Epithelial cell of proximal tubule (primary cell): ENCODE measurements around the gene WNT3A. TPM values are rescaled to one million over a fixed set of nuclear protein-coding genes. Genes with fewer than 3 reads are reported as not detected.
"Not testable (repeated sequence)": the region's sequence is repeated elsewhere in the genome, so short reads cannot be mapped to it uniquely, and the experiment has no call there.

Experiments
- DNase-seq: peaks from one replicate; pipeline ENCODE4 v3.0.0-alpha.2; 2011; ENCODE audit warnings: low read depth
- H3K4me3 ChIP-seq: 2 replicates; pipeline ENCODE4 v1.5.1; 2011; ENCODE audit warnings: low read depth, mild to moderate bottlenecking, low read length
- total RNA-seq: library from RNA; depleted of rRNA; stranded (reverse); fragments of >200 nt; gene quantifications from 2 replicates; pipeline ENCODE4 v1.2.3, GENCODE V29; 2015
- TF ChIP-seq, protein P1 (sequence below): conservative IDR thresholded peaks from 2 replicates; pipeline ENCODE4 v1.5.1; 2012; ENCODE audit warnings: low read depth, mild to moderate bottlenecking, low read length

Gene WNT3A
- total RNA-seq, 1 donor from 2014 or later = not detected

GRCh38 chr1:227972843-227973374, 33.9 kb upstream of the WNT3A start:
- not testable (repeated sequence) for H3K4me3 ChIP-seq, DNase-seq

- DNase-seq, H3K4me3 ChIP-seq: not testable (repeated sequence)
Measured at GRCh38 chr1:227973724-227974288, 33.0 kb upstream of the WNT3A start.

- not testable (repeated sequence) for DNase-seq, H3K4me3 ChIP-seq
Measured at GRCh38 chr1:227975583-227976283, 31.1 kb upstream of the WNT3A start.

DNA sequence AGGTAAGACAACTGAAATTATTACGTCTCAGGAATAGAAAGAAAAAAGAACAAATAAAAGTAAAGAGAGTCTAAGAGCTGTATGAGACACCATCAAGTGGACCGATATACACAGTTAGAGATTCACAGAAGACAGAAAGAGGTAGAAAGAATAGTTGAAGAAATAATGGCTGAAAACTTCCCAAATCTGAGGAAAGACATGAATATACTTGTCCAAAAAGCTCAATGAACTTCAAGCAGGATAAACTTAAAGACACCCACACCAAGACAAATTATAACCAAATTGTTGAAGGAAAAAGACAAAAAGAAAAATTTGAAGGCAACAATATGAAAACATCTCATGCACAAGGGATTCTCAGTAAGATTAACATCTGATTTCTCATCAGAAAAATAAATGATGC, 19.6 kb upstream of the WNT3A start:
- TF ChIP-seq, protein P1, sequence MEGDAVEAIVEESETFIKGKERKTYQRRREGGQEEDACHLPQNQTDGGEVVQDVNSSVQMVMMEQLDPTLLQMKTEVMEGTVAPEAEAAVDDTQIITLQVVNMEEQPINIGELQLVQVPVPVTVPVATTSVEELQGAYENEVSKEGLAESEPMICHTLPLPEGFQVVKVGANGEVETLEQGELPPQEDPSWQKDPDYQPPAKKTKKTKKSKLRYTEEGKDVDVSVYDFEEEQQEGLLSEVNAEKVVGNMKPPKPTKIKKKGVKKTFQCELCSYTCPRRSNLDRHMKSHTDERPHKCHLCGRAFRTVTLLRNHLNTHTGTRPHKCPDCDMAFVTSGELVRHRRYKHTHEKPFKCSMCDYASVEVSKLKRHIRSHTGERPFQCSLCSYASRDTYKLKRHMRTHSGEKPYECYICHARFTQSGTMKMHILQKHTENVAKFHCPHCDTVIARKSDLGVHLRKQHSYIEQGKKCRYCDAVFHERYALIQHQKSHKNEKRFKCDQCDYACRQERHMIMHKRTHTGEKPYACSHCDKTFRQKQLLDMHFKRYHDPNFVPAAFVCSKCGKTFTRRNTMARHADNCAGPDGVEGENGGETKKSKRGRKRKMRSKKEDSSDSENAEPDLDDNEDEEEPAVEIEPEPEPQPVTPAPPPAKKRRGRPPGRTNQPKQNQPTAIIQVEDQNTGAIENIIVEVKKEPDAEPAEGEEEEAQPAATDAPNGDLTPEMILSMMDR = no peak
- H3K4me3 ChIP-seq = no peak overlapping the region
- DNase-seq = no peak

DNA sequence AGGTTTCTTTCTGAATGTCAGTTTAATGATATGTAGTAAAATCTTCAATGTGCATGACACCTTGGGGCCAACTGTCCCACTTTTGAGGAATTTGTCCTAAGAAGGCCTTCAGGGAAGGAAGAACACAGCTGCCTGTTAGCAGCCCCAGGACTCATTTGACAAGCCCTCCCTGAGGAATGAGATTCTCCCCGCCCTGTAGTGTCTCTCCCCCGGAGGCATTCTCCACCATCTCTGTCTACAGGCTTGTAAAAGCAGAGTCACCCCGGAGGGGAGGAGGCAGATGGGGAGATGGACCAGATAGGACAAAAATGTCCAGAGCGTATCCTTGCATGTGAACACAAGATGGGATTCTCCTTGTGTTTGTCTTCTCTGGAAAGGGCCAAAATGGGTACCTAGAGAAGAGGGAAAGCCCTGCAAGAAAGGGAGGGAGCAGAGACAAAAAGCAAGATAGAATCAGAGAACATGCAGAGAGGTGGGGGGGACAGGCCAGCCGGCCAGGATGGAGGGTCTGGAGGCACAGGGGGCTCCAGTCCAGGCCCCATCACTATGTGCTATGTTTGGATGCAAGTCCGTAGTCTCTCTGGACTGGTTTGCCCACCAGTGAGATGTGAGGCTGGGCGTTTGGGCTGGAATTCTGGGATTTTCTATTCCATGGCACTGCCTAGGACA, 12.0 kb upstream of the WNT3A start:
- TF ChIP-seq, protein P1 = no peak
- DNase-seq = no peak
- H3K4me3 ChIP-seq = no peak overlapping the region

- H3K4me3 ChIP-seq = no peak overlapping the region
- peak; percentile 7 for DNase-seq
- TF ChIP-seq, protein P1 = no peak
Measured at GRCh38 chr1:227996187-227996950, 10.4 kb upstream of the WNT3A start.

DNA sequence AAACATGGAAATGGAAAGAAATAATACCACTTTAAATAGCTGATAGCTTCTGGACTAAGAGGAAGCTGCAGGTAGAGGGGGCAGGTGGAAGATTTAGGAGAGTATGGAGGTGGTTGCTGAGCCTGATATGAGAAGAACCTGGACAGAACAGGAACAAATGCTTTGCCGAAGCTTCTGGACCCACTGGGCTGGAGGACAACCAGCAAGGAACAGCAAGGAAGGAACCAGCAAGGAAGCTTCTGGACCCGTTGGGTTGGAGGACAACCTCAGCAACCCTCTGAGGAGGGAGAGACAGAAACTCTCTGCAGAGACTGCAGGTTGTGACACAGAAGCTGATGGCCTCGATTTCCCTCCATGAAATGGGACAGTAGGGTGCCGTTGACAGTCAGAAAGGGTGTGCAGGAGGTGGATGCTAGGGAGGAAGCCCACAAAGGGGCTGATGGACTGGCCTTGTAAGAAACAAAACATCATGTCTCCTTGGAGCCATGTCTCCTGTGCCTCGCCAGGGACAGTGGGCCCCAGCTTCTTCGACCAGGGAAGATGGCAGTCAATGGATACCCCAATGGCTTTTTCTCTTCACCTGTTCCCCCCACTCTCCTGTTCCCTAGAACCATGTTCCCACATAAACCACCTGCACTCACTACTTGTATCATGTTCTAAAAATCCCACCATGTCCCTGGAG, 8.3 kb upstream of the WNT3A start:
- TF ChIP-seq, protein P1 = no peak
- DNase-seq = no peak
- H3K4me3 ChIP-seq = no peak overlapping the region
